HEK293 (cell line): ENCODE data around the gene MAPK14.

Experiments used
- ZNF416 ChIP-seq: fragments of 450-650 bp; formaldehyde crosslinking; IDR thresholded peaks from 2 replicates; pipeline ENCODE4 v1.5.1; 2016; ENCODE audit warnings: missing biosample characterization, missing genetic modification characterization
- ZNF776 ChIP-seq: fragments of 450-650 bp; formaldehyde crosslinking; IDR thresholded peaks from 2 replicates; pipeline ENCODE4 v1.5.0; 2017; ENCODE audit warnings: missing biosample characterization, missing genetic modification characterization, borderline replicate concordance

GRCh38 chr6:36120018-36120417 is 92.4 kb downstream of the MAPK14 start:
- no peak for TF ChIP-seq ZNF416 (tag by site-specific recombination)
- TF ChIP-seq ZNF776 (tag by site-specific recombination): no peak
